ENCODE measurements around the gene PLPP3.

- TF ChIP-seq, protein P1, sequence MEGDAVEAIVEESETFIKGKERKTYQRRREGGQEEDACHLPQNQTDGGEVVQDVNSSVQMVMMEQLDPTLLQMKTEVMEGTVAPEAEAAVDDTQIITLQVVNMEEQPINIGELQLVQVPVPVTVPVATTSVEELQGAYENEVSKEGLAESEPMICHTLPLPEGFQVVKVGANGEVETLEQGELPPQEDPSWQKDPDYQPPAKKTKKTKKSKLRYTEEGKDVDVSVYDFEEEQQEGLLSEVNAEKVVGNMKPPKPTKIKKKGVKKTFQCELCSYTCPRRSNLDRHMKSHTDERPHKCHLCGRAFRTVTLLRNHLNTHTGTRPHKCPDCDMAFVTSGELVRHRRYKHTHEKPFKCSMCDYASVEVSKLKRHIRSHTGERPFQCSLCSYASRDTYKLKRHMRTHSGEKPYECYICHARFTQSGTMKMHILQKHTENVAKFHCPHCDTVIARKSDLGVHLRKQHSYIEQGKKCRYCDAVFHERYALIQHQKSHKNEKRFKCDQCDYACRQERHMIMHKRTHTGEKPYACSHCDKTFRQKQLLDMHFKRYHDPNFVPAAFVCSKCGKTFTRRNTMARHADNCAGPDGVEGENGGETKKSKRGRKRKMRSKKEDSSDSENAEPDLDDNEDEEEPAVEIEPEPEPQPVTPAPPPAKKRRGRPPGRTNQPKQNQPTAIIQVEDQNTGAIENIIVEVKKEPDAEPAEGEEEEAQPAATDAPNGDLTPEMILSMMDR (conservative IDR thresholded peaks at IDR 0.05; ENCODE audit: low read depth, low read length): no peak
- TF ChIP-seq EZH2 (IDR thresholded peaks at IDR 0.05; ENCODE audit: borderline replicate concordance, low read depth, low read length, poor library complexity, severe bottlenecking): no peak
Observed at GRCh38 chr1:56575865-56576264, 3.5 kb downstream of the PLPP3 start.

Measured in A673 (cell line).